GM21723 (cell line): ENCODE results near the gene AJUBA.
"Not testable (repeated sequence)": the region's sequence is repeated elsewhere in the genome, so short reads cannot be mapped to it uniquely, and the experiment has no call there.

Experiments used
- ATAC-seq: cut with Tn5 transposase; IDR thresholded peaks from one replicate; pipeline ENCODE4 v1.9.1; 2021; ENCODE audit warnings: mild to moderate bottlenecking, moderate library complexity; ENCODE audit not compliant: unreplicated experiment

Gene AJUBA

DNA sequence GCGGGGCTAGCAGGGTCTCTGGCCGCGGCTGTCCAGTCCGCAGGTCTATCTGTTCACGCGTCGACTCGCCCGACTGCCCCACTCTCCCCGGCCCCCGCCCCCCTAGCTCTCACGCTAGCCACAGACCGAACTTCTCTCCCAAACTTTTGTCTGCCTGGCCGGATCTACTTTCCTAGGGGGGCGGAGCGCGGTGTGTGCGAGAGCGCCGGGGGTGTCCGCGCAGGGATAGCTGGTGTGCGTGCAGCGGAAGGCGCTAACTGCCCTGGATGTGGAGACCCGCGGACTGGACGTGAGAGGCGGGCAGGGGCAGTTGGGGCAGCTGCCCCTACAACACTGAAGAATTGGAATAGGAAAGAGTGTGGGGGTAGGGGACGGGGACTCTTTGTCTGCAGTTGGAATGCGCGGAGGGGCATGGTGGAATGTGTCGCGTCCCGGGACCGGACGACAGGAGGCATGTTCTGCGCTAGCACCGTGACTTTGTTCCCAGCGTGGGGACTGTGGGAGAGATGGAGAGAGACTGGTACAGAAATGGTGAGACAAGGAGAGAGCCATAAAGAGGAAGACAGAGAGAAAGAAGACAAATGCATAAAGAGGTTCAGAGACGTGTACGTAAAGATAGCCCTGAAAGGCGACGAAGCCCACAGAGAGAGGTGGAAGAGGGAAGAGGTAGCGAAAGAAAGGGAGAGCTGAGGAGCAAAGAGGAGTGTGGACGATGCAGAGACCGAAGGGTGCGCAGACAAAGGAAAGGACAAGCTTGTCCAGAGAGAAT, at the start of gene AJUBA:
TSS of gene AJUBA (minus strand) at position 75 of the 769 bp plus-strand sequence. CDS start 285 bp downstream, outside the sequence.
- peak; percentile 51 for ATAC-seq

DNA sequence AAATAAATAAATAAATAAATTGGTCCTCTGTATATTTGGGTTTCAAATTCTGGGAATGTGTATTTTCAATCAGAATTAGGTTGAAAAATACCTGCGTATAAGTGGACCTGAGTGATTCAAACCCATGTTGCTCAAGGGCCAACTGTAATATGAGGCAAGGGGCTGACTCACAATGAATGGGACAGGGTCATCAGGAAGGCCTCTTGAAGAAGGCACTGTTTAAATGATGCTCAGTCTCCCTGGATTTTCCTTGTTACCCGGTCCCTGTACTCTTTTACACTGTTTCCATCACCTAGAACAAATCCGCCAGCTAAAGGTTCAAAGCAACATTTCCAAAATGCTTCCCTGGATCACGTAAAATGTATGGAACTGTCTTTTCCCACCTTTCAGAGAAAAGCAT, 48.6 kb upstream of the AJUBA start:
- ATAC-seq, result no peak

DNA sequence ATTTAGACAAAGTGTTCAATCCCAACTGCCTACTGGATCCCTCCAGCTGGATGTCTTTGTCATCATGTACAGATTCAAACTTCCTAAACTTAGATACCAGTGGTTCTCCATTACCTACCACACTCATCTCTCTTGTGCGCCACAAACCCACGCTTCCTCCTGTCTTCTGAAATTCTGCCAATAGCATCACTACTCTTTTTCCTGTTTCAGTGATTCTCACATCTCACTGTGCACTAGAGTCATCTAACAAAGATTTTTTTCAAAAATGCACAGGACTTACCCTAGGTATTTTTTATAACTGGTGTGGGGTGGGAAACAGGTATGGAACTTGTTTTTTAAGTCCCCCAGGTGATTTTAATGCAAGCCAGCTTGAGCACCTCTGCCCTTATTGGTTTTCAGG, 46.4 kb upstream of the AJUBA start:
- no peak for ATAC-seq

- no peak for ATAC-seq
Observed at GRCh38 chr14:23025151-23025814, 42.9 kb upstream of the AJUBA start.

- ATAC-seq, result no peak
Observed at GRCh38 chr14:23024612-23025075, 42.3 kb upstream of the AJUBA start.

DNA sequence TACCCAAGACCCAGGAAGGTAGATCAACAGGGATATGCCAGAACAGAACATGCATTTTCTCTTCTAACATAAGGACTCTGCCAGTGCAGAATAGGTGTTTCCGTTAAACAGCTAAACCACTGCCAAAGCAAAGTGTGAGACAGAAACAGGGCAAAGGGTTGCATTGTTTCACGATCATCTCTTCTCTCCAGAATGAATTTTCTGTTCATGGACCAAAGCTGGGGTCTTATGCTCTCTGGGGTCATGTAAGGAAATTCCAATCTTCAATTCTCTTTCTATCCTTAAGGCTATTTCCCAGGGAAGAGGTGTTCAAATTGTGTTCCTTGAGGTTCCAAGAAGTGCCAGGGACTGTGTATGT, 41.4 kb upstream of the AJUBA start:
- no peak for ATAC-seq

DNA sequence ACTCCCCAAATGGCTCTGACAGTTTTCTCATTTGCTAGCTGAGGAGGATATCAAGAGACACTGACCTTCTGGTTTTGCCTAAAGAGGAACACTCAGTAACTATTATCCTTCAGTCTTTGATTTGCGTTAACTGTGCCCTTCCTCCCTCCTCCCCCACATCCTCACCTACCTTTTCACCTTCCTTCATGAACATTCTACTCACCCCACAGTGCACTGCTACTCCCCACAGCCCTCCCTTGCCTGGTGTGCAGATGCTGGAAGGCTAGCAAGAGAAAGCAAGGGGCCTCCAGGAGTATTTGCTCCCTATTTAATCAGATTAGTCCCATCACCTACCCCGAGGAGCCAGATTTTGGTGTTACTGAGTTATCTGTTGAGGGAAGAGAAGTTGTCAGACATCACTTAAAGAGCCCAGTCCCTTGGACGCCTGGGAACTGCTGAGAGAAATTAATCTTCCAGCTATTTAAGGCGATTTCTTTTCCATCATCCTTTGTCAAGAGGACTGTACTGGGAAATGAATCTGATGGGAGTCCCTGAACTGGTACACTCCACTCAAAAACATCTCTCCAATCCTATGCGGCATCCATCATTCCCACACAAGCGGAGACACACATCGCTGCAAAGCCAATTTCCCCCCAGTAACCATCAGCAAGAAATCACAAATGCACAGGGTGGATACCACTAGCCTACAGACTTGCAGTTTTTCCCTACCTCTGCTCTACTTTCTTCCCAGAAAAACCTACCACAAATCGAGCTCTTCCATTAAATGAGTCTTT, 40.9 kb upstream of the AJUBA start:
- no peak for ATAC-seq

GRCh38 chr14:23021889-23022442, 39.6 kb upstream of the AJUBA start:
- no peak for ATAC-seq

GRCh38 chr14:23021434-23021833, 39.1 kb upstream of the AJUBA start:
- ATAC-seq, result no peak

GRCh38 chr14:23020143-23021128, 38.1 kb upstream of the AJUBA start:
- no peak for ATAC-seq

GRCh38 chr14:23018107-23018506, 35.8 kb upstream of the AJUBA start:
- ATAC-seq, result no peak

DNA sequence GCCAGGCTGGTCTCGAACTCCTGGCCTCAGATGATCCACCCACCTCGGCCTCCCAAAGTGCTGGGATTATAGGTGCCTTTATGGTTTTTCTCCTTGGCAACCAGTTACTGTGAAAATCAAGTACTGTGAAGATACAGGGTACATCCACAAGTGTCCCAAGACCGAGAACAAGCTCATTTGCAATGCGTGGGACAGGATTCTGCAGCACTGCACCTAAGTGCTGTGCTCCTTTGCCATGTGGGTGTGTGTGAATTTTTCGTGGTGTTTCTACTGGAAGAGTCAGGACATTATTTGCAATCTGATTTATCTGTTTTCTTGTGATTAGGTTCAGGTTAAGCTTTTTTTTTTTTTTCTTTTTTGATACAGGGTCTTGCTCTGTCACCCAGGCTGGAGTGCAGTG, 34.7 kb upstream of the AJUBA start:
- ATAC-seq, result no peak

DNA sequence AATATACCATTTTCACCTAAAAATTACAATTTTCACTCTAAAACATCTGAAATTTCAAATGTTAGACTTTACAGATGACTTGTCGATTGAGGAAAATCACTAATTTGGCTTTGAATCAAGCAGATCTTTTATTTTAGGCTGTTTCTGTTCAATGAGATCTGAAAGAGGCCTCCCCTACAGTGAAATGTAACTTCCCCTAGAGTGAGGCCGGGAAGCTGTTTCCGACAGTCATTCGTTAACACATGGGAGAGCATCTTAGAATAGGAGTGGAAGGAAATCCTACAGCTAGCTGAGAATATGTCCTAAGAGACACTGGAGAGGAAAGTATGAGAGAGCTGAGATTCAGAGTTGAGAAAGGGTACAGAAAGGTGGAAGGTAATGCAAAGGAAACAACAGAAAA, 33.3 kb upstream of the AJUBA start:
- no peak for ATAC-seq

DNA sequence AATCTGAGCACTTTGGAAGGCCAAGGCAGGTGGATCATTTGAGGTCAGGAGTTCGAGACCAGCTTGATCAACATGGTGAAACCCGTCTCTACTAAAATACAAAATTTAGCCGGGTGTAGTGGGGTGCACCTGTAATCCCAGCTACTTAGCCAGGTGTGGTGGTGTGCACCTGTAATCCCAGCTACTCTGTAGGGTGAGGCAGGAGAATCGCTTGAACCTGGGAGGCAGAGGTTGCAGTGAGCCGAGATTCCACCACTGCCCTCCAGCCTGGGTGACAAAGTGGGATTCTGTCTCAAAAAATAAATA, 31.4 kb upstream of the AJUBA start:
- ATAC-seq, result not testable (repeated sequence)

DNA sequence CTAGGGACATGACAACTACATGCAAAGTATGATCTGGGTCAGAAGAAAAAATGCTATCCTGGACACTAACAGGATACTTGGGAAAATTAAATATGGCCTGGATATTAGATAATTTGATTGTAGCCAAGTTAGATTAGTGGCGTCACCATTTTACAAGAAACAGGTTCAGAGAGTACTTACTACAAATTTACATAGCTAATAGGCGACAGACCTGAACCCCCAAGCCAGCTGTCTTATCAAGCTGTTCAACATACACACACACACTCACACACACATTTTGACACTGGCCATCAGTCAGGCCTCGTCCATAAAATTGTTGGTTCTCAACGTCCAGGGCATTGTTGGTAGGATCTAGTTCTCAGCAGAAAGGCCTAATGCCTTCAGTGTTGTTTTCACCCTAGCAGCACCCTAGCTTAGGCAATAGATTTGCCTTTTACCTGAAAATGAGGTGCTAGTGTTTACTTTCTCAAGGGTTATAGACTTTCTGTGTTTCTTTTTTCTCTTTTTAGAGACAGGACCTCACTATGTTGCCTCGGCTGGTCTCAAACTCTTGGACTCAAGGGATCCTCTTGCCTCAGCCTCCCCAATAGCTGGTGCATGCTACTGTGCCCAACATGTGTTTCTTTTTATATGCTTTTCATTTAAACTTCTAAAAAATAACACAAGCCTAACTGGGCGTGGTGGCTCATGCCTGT, 30.9 kb upstream of the AJUBA start:
- ATAC-seq, result no peak

GRCh38 chr14:23009939-23010726, 27.8 kb upstream of the AJUBA start, which contains the start of gene C14orf93:
C14orf93 (minus strand) TSS chr14:23010143; CDS start chr14:22999023, 11,120 bp downstream.
- ATAC-seq, result no peak

DNA sequence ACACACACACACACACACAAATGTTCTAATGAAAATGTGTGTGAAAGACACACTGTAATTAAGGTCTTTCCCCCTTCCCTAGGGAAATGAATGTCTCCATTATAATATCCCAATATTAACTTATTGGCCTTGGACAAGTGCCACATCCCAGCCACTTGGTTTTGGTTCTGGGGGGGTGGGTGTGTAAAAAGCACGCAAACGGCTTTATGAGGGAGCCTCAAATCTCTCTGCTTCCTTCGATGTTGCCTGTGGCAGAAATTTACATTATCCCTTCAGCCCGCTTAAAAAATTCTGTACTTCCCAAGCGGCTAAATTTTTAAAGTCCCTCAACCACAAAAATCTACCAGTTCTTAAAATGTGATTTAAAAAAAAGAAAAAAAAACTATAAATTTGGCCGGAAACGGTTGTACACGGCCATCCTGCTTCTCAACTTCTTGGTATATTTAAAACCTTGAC, 27.2 kb upstream of the AJUBA start:
- no peak for ATAC-seq

DNA sequence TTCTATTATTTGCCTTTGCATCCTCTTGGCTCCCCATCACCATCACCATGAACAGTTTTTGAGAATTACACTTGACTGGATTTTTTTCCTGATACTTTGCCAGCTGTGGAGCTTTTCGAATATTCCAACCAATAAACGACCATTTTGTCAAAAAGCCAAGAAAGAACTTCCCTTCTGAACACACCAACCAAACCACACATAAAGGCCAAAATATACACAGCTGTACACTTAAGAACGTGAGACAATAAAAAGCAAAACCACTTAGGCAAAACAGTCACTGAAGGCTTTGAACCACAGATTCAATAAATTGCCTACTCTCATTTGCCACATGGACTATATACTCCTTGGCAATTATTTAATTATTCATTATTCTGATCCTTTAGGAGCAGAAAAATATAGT, 26.5 kb upstream of the AJUBA start:
- ATAC-seq, result no peak
